Measurements from ENCODE around the gene CCDC18.

DNA sequence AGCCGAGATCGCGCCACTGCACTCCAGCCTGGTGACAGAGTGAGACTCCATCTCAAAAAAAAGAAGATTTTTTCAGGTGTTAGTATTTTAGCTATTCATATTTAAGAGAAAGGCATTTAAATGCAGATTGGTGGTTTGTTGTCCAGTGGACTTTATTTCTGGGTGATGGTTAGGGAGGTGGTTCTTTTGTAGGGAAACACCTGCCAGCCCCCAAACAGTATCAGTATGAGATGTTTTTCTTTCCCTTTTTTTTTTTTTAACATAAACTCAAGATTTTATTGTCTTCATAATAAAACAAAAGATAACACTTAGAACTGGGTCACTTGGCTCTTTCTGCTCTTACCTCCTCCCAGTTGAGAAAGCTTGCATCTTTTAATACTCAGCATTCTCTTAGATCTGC, 9.9 kb downstream of the CCDC18 start:
- TF ChIP-seq ZNF70 (CRISPR knock-in tag; IDR thresholded peaks at IDR 0.05): no peak
- no peak for TF ChIP-seq RARB (CRISPR knock-in tag; IDR thresholded peaks at IDR 0.05)
- no peak for TF ChIP-seq PPARA (CRISPR knock-in tag; IDR thresholded peaks at IDR 0.05; ENCODE audit: borderline replicate concordance)
- TF ChIP-seq, protein P1, sequence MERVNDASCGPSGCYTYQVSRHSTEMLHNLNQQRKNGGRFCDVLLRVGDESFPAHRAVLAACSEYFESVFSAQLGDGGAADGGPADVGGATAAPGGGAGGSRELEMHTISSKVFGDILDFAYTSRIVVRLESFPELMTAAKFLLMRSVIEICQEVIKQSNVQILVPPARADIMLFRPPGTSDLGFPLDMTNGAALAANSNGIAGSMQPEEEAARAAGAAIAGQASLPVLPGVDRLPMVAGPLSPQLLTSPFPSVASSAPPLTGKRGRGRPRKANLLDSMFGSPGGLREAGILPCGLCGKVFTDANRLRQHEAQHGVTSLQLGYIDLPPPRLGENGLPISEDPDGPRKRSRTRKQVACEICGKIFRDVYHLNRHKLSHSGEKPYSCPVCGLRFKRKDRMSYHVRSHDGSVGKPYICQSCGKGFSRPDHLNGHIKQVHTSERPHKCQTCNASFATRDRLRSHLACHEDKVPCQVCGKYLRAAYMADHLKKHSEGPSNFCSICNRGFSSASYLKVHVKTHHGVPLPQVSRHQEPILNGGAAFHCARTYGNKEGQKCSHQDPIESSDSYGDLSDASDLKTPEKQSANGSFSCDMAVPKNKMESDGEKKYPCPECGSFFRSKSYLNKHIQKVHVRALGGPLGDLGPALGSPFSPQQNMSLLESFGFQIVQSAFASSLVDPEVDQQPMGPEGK (CRISPR knock-in tag; IDR thresholded peaks at IDR 0.05; ENCODE audit: borderline replicate concordance): no peak
- no peak for TF ChIP-seq BACH2 (CRISPR knock-in tag; IDR thresholded peaks at IDR 0.05; ENCODE audit: borderline replicate concordance)
- no peak for TF ChIP-seq ZFP30 (CRISPR knock-in tag; IDR thresholded peaks at IDR 0.05)
- TF ChIP-seq SNAI2 (CRISPR knock-in tag; IDR thresholded peaks at IDR 0.05): no peak
- TF ChIP-seq, protein P2, sequence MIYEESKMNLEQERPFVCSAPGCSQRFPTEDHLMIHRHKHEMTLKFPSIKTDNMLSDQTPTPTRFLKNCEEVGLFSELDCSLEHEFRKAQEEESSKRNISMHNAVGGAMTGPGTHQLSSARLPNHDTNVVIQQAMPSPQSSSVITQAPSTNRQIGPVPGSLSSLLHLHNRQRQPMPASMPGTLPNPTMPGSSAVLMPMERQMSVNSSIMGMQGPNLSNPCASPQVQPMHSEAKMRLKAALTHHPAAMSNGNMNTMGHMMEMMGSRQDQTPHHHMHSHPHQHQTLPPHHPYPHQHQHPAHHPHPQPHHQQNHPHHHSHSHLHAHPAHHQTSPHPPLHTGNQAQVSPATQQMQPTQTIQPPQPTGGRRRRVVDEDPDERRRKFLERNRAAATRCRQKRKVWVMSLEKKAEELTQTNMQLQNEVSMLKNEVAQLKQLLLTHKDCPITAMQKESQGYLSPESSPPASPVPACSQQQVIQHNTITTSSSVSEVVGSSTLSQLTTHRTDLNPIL (CRISPR knock-in tag; IDR thresholded peaks at IDR 0.05; ENCODE audit: low read depth): no peak
